HG03575 (cell line): ENCODE results near the gene CACNA1A.

Experiments used
- ATAC-seq: cut with Tn5 transposase; IDR thresholded peaks from one replicate; pipeline ENCODE4 v1.9.1; 2021; ENCODE audit not compliant: unreplicated experiment, insufficient number of reproducible peaks, low FRiP score; ENCODE audit errors: extremely low read depth

Gene CACNA1A

GRCh38 chr19:13162724-13163608 lies 343.3 kb downstream of the CACNA1A start:
- ATAC-seq: no peak

- ATAC-seq: no peak
Measured at GRCh38 chr19:13160557-13160956, 345.7 kb downstream of the CACNA1A start.

- no peak for ATAC-seq
Measured at GRCh38 chr19:13159713-13160112, 346.6 kb downstream of the CACNA1A start.
